Caco-2 (cell line): ENCODE results near the gene PSTPIP2. TPM values are rescaled to one million over a fixed set of nuclear protein-coding genes. Genes with fewer than 3 reads are reported as not detected.

Experiments
- BruUV-seq: library from RNA; stranded (reverse); fragments of 400-500 nt; replicated peaks from 2 replicates; lab custom pipeline; 2021; lab: Mats Ljungman, UMichigan
- CTCF ChIA-PET: fragments of 300-600 bp; sonication (Branson Sonifier 250); formaldehyde crosslinking; loops from one replicate; lab custom pipeline; 2022; ENCODE audit warnings: antibody characterized with exemption; lab: Charles Lee
- POLR2A ChIA-PET: fragments of 300-600 bp; sonication (Branson Sonifier 250); formaldehyde crosslinking; loops from one replicate; lab custom pipeline; 2022; ENCODE audit warnings: antibody characterized with exemption; lab: Charles Lee
- DNase-seq, 2 experiments: peaks; one replicate each; pipeline versions ENCODE4 v3.0.0 to v3.0.0-alpha.2; 2020 to 2022
- H3K27me3 ChIP-seq: replicated peaks from 2 replicates; pipeline ENCODE4 v1.6.0; 2011; ENCODE audit warnings: low read length; ENCODE audit not compliant: control insufficient read depth, insufficient read depth
- H3K36me3 ChIP-seq: 2 replicates; pipeline ENCODE4 v1.5.1; 2011; ENCODE audit warnings: low read length; ENCODE audit not compliant: control insufficient read depth, insufficient read depth
- H3K4me1 ChIP-seq: fragments of 250-450 bp; sonication (Bioruptor Pico); 2 replicates; pipeline ENCODE4 v1.5.1; 2020; ENCODE audit warnings: mild to moderate bottlenecking
- H3K4me3 ChIP-seq: 2 replicates; pipeline ENCODE4 v1.5.1; 2011; ENCODE audit warnings: low read depth, mild to moderate bottlenecking, control low read depth, low read length
- H3K9me3 ChIP-seq: fragments of 250-450 bp; sonication (Bioruptor Pico); 2 replicates; pipeline ENCODE4 v1.5.1; 2020; ENCODE audit warnings: mild to moderate bottlenecking, moderate library complexity
- H3K27ac Mint-ChIP-seq: one replicate; pipeline ENCODE4 v1.8.0; 2022; ENCODE audit warnings: mixed read lengths; ENCODE audit not compliant: unreplicated experiment
- H3K27me3 Mint-ChIP-seq: one replicate; pipeline ENCODE4 v1.8.0; 2022; ENCODE audit warnings: mixed read lengths; ENCODE audit not compliant: insufficient read depth, unreplicated experiment
- H3K36me3 Mint-ChIP-seq: one replicate; pipeline ENCODE4 v1.8.0; 2022; ENCODE audit warnings: mild to moderate bottlenecking, mixed read lengths; ENCODE audit not compliant: insufficient read depth, unreplicated experiment
- H3K4me1 Mint-ChIP-seq: one replicate; pipeline ENCODE4 v1.8.0; 2022; ENCODE audit warnings: low read depth, mixed read lengths; ENCODE audit not compliant: unreplicated experiment
- H3K4me3 Mint-ChIP-seq: one replicate; pipeline ENCODE4 v1.8.0; 2022; ENCODE audit warnings: mild to moderate bottlenecking, moderate library complexity, mixed read lengths; ENCODE audit not compliant: unreplicated experiment
- H3K9me3 Mint-ChIP-seq: one replicate; pipeline ENCODE4 v1.8.0; 2022; ENCODE audit warnings: mixed read lengths; ENCODE audit not compliant: unreplicated experiment
- CTCF ChIP-seq, 2 experiments: fragments of 200-600 bp in 1 of 2; IDR thresholded peaks; 1 replicate in 1 of 2; 2 replicates in 1 of 2; pipeline versions ENCODE4 v1.5.1 to v1.8.0; 2011 to 2022; ENCODE audit warnings: antibody characterized with exemption in 1 of 2, control low read depth in 1 of 2, inconsistent platforms in 1 of 2, low read depth in 1 of 2, low read length in 1 of 2, mild to moderate bottlenecking in 1 of 2, moderate library complexity in 1 of 2; ENCODE audit not compliant: insufficient read depth in 1 of 2, severe bottlenecking in 1 of 2, unreplicated experiment in 1 of 2
- intact Hi-C: fragments of 100-400 bp; cut with micrococcal nuclease; formaldehyde crosslinking; loops from one replicate; pipeline ENCODE4 v1.10.0; 2022; ENCODE audit not compliant: unreplicated experiment
- total RNA-seq: library from RNA; stranded (reverse); gene quantifications from 2 replicates; pipeline ENCODE4 v1.2.3, GENCODE V29; 2022

Gene PSTPIP2
- total RNA-seq, 1 experiment from 2014 or later, result 13.3 TPM

- BruUV-seq, result no TSS peak
- no peaks in the 10 kb centered on the region for H3K27me3 ChIP-seq
- intact Hi-C loops, result no loop called here
- Mint-ChIP-seq H3K36me3 (peaks cover 4% of the 10 kb centered on the region), H3K27me3 (no peaks in the 10 kb centered on the region), H3K4me3 (no peak overlapping the region), H3K4me1 (no peaks in the 10 kb centered on the region), H3K27ac (no peak overlapping the region), H3K9me3 (no peaks in the 10 kb centered on the region)
- H3K4me1 ChIP-seq, result no peaks in the 10 kb centered on the region
- no peak for TF ChIP-seq CTCF (IDR thresholded peaks at IDR 0.05; ENCODE audit: insufficient read depth in 1 of 2, low read depth in 1 of 2, low read length in 1 of 2, severe bottlenecking in 1 of 2, unreplicated experiment in 1 of 2)
- no peaks in the 10 kb centered on the region for H3K36me3 ChIP-seq
- CTCF ChIA-PET, result no interaction called here
- no peak overlapping the region for H3K4me3 ChIP-seq
- POLR2A ChIA-PET, result no interaction called here
- DNase-seq, result no peak
- H3K9me3 ChIP-seq, result no peaks in the 10 kb centered on the region
Measured at GRCh38 chr18:45958027-45958426, 114.0 kb downstream of the PSTPIP2 start.

GRCh38 chr18:45957100-45957499 lies 115.0 kb downstream of the PSTPIP2 start:
- Histone ChIP-seq H3K9me3 (no peaks in the 10 kb centered on the region), H3K36me3 (no peaks in the 10 kb centered on the region), H3K4me1 (no peaks in the 10 kb centered on the region), H3K4me3 (no peak overlapping the region), H3K27me3 (no peaks in the 10 kb centered on the region)
- Mint-ChIP-seq H3K36me3 (peaks cover 4% of the 10 kb centered on the region), H3K4me1 (no peaks in the 10 kb centered on the region), H3K4me3 (no peak overlapping the region), H3K9me3 (no peaks in the 10 kb centered on the region), H3K27ac (no peak overlapping the region), H3K27me3 (no peaks in the 10 kb centered on the region)
- ChIA-PET CTCF (no interaction called here), POLR2A (no interaction called here)
- intact Hi-C loops, result no loop called here
- DNase-seq, result no peak
- no peak for TF ChIP-seq CTCF (IDR thresholded peaks at IDR 0.05; ENCODE audit: insufficient read depth in 1 of 2, low read depth in 1 of 2, low read length in 1 of 2, severe bottlenecking in 1 of 2, unreplicated experiment in 1 of 2)
- BruUV-seq, result no TSS peak

- no peaks in the 10 kb centered on the region for H3K36me3 ChIP-seq
- no peaks in the 10 kb centered on the region for H3K27me3 ChIP-seq
- Mint-ChIP-seq H3K27me3 (no peaks in the 10 kb centered on the region), H3K9me3 (no peaks in the 10 kb centered on the region), H3K36me3 (no peaks in the 10 kb centered on the region), H3K4me3 (no peak overlapping the region), H3K4me1 (no peaks in the 10 kb centered on the region), H3K27ac (no peak overlapping the region)
- BruUV-seq, result no TSS peak
- ChIA-PET CTCF (no interaction called here), POLR2A (no interaction called here)
- DNase-seq, result no peak
- intact Hi-C loops, result no loop called here
- TF ChIP-seq CTCF (IDR thresholded peaks at IDR 0.05; ENCODE audit: insufficient read depth in 1 of 2, low read depth in 1 of 2, low read length in 1 of 2, severe bottlenecking in 1 of 2, unreplicated experiment in 1 of 2), result no peak
- H3K9me3 ChIP-seq, result no peaks in the 10 kb centered on the region
- H3K4me3 ChIP-seq, result no peak overlapping the region
- no peaks in the 10 kb centered on the region for H3K4me1 ChIP-seq
Measured at GRCh38 chr18:45954070-45954934, 117.8 kb downstream of the PSTPIP2 start.
